Calu3 (cell line): ENCODE results near the gene HIVEP3. TPM values are rescaled to one million over a fixed set of nuclear protein-coding genes. Genes with fewer than 3 reads are reported as not detected.

Experiments used
- BruUV-seq: library from RNA; stranded (reverse); fragments of 400-500 nt; replicated peaks from 2 replicates; lab custom pipeline; 2021; lab: Mats Ljungman, UMichigan
- CTCF ChIA-PET: fragments of 300-600 bp; sonication (Branson Sonifier 250); formaldehyde crosslinking; loops from one replicate; lab custom pipeline; 2022; ENCODE audit warnings: antibody characterized with exemption; lab: Charles Lee
- DNase-seq: peaks from one replicate; pipeline ENCODE4 v3.0.0; 2022
- H3K27ac Mint-ChIP-seq: one replicate; pipeline ENCODE4 v1.8.0; 2022; ENCODE audit warnings: mixed read lengths; ENCODE audit not compliant: unreplicated experiment
- H3K27me3 Mint-ChIP-seq: one replicate; pipeline ENCODE4 v1.8.0; 2022; ENCODE audit warnings: mixed read lengths; ENCODE audit not compliant: unreplicated experiment
- H3K36me3 Mint-ChIP-seq: one replicate; pipeline ENCODE4 v1.8.0; 2022; ENCODE audit warnings: mild to moderate bottlenecking, moderate library complexity, mixed read lengths; ENCODE audit not compliant: insufficient read depth, unreplicated experiment
- H3K4me1 Mint-ChIP-seq: one replicate; pipeline ENCODE4 v1.8.0; 2022; ENCODE audit warnings: mild to moderate bottlenecking, low read depth, mixed read lengths; ENCODE audit not compliant: unreplicated experiment
- H3K4me3 Mint-ChIP-seq: one replicate; pipeline ENCODE4 v1.8.0; 2022; ENCODE audit warnings: mild to moderate bottlenecking, low read depth, moderate library complexity, mixed read lengths; ENCODE audit not compliant: unreplicated experiment
- H3K9me3 Mint-ChIP-seq: one replicate; pipeline ENCODE4 v1.8.0; 2022; ENCODE audit warnings: low read depth, mixed read lengths; ENCODE audit not compliant: unreplicated experiment
- CTCF ChIP-seq: fragments of 200-600 bp; IDR thresholded peaks from one replicate; pipeline ENCODE4 v1.8.0; 2022; ENCODE audit warnings: antibody characterized with exemption; ENCODE audit not compliant: unreplicated experiment
- intact Hi-C: fragments of 100-400 bp; cut with micrococcal nuclease; formaldehyde crosslinking; loops from one replicate; pipeline ENCODE4 v1.10.0; 2022; ENCODE audit not compliant: unreplicated experiment
- total RNA-seq: library from RNA; stranded (reverse); gene quantifications from 2 replicates; pipeline ENCODE4 v1.2.3, GENCODE V29; 2022

Gene HIVEP3
- total RNA-seq, 1 experiment from 2014 or later, result 9.0 TPM

- DNase-seq, result no peak
- Mint-ChIP-seq H3K4me1 (no peaks in the 10 kb centered on the region), H3K9me3 (no peaks in the 10 kb centered on the region), H3K27me3 (no peaks in the 10 kb centered on the region), H3K36me3 (no peaks in the 10 kb centered on the region), H3K4me3 (no peak overlapping the region), H3K27ac (no peak overlapping the region)
- BruUV-seq, result no TSS peak
- CTCF ChIA-PET, result no interaction called here
- no peak for TF ChIP-seq CTCF
- intact Hi-C loops, result no loop called here
These were observed 270.5 kb downstream of the HIVEP3 start for GRCh38 chr1:41648230-41648629.

- no peak for TF ChIP-seq CTCF
- H3K4me3 Mint-ChIP-seq, result no peak overlapping the region
- intact Hi-C loops, result no loop called here
- no peaks in the 10 kb centered on the region for H3K36me3 Mint-ChIP-seq
- no peaks in the 10 kb centered on the region for H3K27me3 Mint-ChIP-seq
- CTCF ChIA-PET, result no interaction called here
- no peak for DNase-seq
- H3K27ac Mint-ChIP-seq, result no peak overlapping the region
- H3K4me1 Mint-ChIP-seq, result no peaks in the 10 kb centered on the region
- H3K9me3 Mint-ChIP-seq, result no peaks in the 10 kb centered on the region
- BruUV-seq, result no TSS peak
These were observed 271.2 kb downstream of the HIVEP3 start for GRCh38 chr1:41647221-41648135.

- intact Hi-C loops, result no loop called here
- DNase-seq, result no peak
- no peak overlapping the region for H3K4me3 Mint-ChIP-seq
These were observed 272.5 kb downstream of the HIVEP3 start for GRCh38 chr1:41646186-41646585.

DNA sequence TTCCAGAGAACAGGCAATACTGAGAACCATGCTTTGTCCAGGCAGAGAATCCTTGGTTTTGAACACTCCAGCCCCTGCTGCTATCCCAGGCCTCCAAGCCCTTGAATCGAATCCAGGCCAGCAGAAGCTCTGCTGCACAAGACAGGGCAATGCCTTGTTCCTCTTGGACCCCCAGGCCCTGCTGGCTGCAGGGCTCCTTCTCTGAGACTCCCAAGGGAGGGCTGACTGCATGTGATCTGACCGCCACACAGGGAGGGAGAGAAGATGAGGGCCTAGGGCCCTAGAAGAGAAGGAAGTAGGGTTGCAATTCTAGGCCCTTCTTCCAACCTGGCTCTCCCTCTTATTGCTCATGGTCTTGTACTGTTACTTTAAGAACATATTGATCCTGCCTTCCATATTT, 273.7 kb downstream of the HIVEP3 start:
- Mint-ChIP-seq H3K4me1 (no peaks in the 10 kb centered on the region), H3K4me3 (no peak overlapping the region), H3K9me3 (no peaks in the 10 kb centered on the region), H3K27ac (no peak overlapping the region), H3K36me3 (no peaks in the 10 kb centered on the region), H3K27me3 (no peaks in the 10 kb centered on the region)
- intact Hi-C loops, result no loop called here
- no peak for TF ChIP-seq CTCF
- CTCF ChIA-PET, result no interaction called here
- BruUV-seq, result no TSS peak
- DNase-seq, result no peak

More at GRCh38 chr1:41646186-41646585, 272.5 kb downstream of the HIVEP3 start:
- H3K9me3 Mint-ChIP-seq, result no peaks in the 10 kb centered on the region
- BruUV-seq, result no TSS peak
- H3K4me1 Mint-ChIP-seq, result no peaks in the 10 kb centered on the region
- no peaks in the 10 kb centered on the region for H3K27me3 Mint-ChIP-seq
- no peak for TF ChIP-seq CTCF
- CTCF ChIA-PET, result no interaction called here
- no peak overlapping the region for H3K27ac Mint-ChIP-seq
- H3K36me3 Mint-ChIP-seq, result no peaks in the 10 kb centered on the region
